K562 (cell line): Measurements from ENCODE around the gene ALOX12. TPM values are rescaled to one million over a fixed set of nuclear protein-coding genes. Genes with fewer than 3 reads are reported as not detected.

Experiments used
- ATAC-seq: fragments of 200-7000 bp; cut with Tn5 transposase; 3 replicates; pipeline ENCODE4 v1.9.1; 2020; ENCODE audit warnings: moderate library complexity
- BruUV-seq: library from RNA; stranded (reverse); fragments of 400-500 nt; replicated peaks from 2 replicates; lab custom pipeline; 2021; lab: Mats Ljungman, UMichigan
- CTCF ChIA-PET: fragments of 300-600 bp; formaldehyde crosslinking; extraction: SDS; loops from one replicate; lab custom pipeline; 2021; ENCODE audit warnings: low intra/inter-chr PET ratio; lab: Yijun Ruan, JAX
- POLR2A ChIA-PET: fragments of 300-600, 350-650 bp; sonication (Branson Sonifier 250); formaldehyde crosslinking; extraction: SDS; loops from one replicate; lab custom pipeline; 2021; ENCODE audit warnings: antibody characterized with exemption, inconsistent platforms; lab: Yijun Ruan, JAX
- DNase-seq, 4 experiments: peaks; one replicate each; pipeline versions ENCODE4 v3.0.0 to v3.0.0-alpha.2; 2011 to 2018; ENCODE audit warnings: low spot score in 3 of 4, mixed read lengths in 3 of 4; ENCODE audit errors: extremely low read depth in 1 of 4
- FAIRE-seq: peaks from 2 replicates; lab custom pipeline; 2011; peaks lifted over from hg19 to GRCh38; lab: Jason Lieb, UNC
- H2AFZ ChIP-seq: 2 replicates; pipeline ENCODE4 v1.6.0; 2011; ENCODE audit warnings: low read depth, low read length, control low read depth, inconsistent platforms
- H3K27ac ChIP-seq: fragments of 200-600 bp; 3 replicates; pipeline ENCODE4 v1.8.0; 2011; ENCODE audit warnings: low read depth, mild to moderate bottlenecking, control low read depth, inconsistent platforms, low read length, moderate library complexity, mixed read lengths; ENCODE audit errors: extremely low read depth
- H3K27me3 ChIP-seq, 2 experiments: fragments of 300-600 bp in 1 of 2; 2 replicates in 1 of 2; 3 replicates in 1 of 2; pipeline versions ENCODE4 v1.6.0 to v1.8.0; 2011; ENCODE audit warnings: inconsistent platforms in 2 of 2, low read length in 2 of 2, mild to moderate bottlenecking in 1 of 2, mixed read lengths in 1 of 2, moderate library complexity in 1 of 2; ENCODE audit not compliant: control insufficient read depth in 2 of 2, insufficient read depth in 2 of 2
- H3K36me3 ChIP-seq: fragments of 300-600 bp; 3 replicates; pipeline ENCODE4 v1.8.0; 2011; ENCODE audit warnings: mild to moderate bottlenecking, low read length, inconsistent platforms; ENCODE audit not compliant: control insufficient read depth, insufficient read depth
- H3K4me1 ChIP-seq, 2 experiments: fragments of 200-600 bp in 1 of 2; replicated peaks in 1 of 2; 2 replicates in 1 of 2; 3 replicates in 1 of 2; pipeline versions ENCODE4 v1.5.1 to v1.8.0; 2011; ENCODE audit warnings: inconsistent platforms in 2 of 2, low read length in 2 of 2, mild to moderate bottlenecking in 1 of 2, mixed read lengths in 1 of 2, moderate library complexity in 1 of 2; ENCODE audit not compliant: control insufficient read depth in 2 of 2, insufficient read depth in 2 of 2
- H3K4me2 ChIP-seq: 2 replicates; pipeline ENCODE4 v1.6.1; 2011; ENCODE audit warnings: low read length, control low read depth, inconsistent platforms, mixed read lengths; ENCODE audit not compliant: insufficient read depth
- H3K4me3 ChIP-seq: fragments of 200-600 bp; sonication (generic), shearing (Covaris generic); 2 replicates; pipeline ENCODE4 v1.5.1; 2016; ENCODE audit warnings: control low read depth, inconsistent platforms
- H3K79me2 ChIP-seq: fragments of 200-600 bp; 3 replicates; pipeline ENCODE4 v1.8.0; 2011; ENCODE audit warnings: low read length, inconsistent platforms; ENCODE audit not compliant: control insufficient read depth, insufficient read depth
- H3K9ac ChIP-seq, 2 experiments: 2 replicates each; pipeline versions ENCODE4 v1.6.0 to v1.6.1; 2011; ENCODE audit warnings: low read depth in 2 of 2, low read length in 2 of 2, control low read depth in 1 of 2, inconsistent platforms in 1 of 2, mild to moderate bottlenecking in 1 of 2, mixed read lengths in 1 of 2; ENCODE audit not compliant: insufficient read depth in 1 of 2
- H3K9me1 ChIP-seq: one replicate; pipeline ENCODE4 v1.6.0; 2011; ENCODE audit warnings: inconsistent platforms, mild to moderate bottlenecking, low read length, moderate library complexity; ENCODE audit not compliant: control insufficient read depth, insufficient read depth
- H3K9me3 ChIP-seq: replicated peaks from 2 replicates; pipeline ENCODE4 v1.5.1; 2011; ENCODE audit warnings: low read depth, low read length, inconsistent platforms; ENCODE audit not compliant: control insufficient read depth, insufficient read depth
- H4K20me1 ChIP-seq: replicated peaks from 2 replicates; pipeline ENCODE4 v1.6.1; 2011; ENCODE audit warnings: low read length, inconsistent platforms, mixed read lengths; ENCODE audit not compliant: control insufficient read depth, insufficient read depth
- BCOR ChIP-seq: fragments of 450-650 bp; IDR thresholded peaks from 2 replicates; pipeline ENCODE4 v1.6.1; 2016
- CHD2 ChIP-seq: IDR thresholded peaks from 2 replicates; pipeline ENCODE4 v1.6.1; 2011; ENCODE audit warnings: low read depth, low read length
- WGBS: fragments of 100-300 bp; shearing (Covaris generic); methylation state at CpG from one replicate; pipeline ENCODE4 v1.1.6; 2016; ENCODE audit warnings: low coverage, mixed read lengths; ENCODE audit not compliant: insufficient coverage; ENCODE audit errors: missing lambda C conversion rate; 5-methylcytosine and 5-hydroxymethylcytosine counted together
- in situ Hi-C: fragments of 300-500 bp; cut with MboI; formaldehyde crosslinking; loops from 4 replicates; pipeline ENCODE4 v1.15.0; 2018; ENCODE audit warnings: inconsistent platforms, mixed read lengths
- intact Hi-C: fragments of 100-400 bp; cut with micrococcal nuclease; formaldehyde crosslinking; loops from 2 replicates; pipeline ENCODE4 v1.14.2; 2022
- polyA plus RNA-seq, 8 experiments: library from polyadenylated mRNA; depleted of rRNA in 4 of 8; stranded (reverse) in 5 of 8; unstranded in 3 of 8; fragments of >200 nt; fragmentation: Nextera tagmentation in 2 of 8; fragmentation: Illumina TruSeq in 1 of 8; extraction: Ambion mirVana in 2 of 8; extraction: Trizol in 1 of 8; gene quantifications; 2 replicates each; pipeline versions ENCODE4 v1.2.1 to v1.2.3, GENCODE V29; 2011 to 2014; ENCODE audit warnings: inconsistent platforms in 1 of 8, missing spikeins in 1 of 8
- total RNA-seq, 7 experiments: library from RNA; depleted of rRNA in 6 of 7; stranded (reverse); fragments of >200 nt in 6 of 7; fragmentation: Illumina TruSeq in 2 of 7; extraction: Trizol in 2 of 7; gene quantifications; 2 replicates each; pipeline versions ENCODE4 v1.2.1 to v1.2.3, GENCODE V29; 2011 to 2021; ENCODE audit warnings: low replicate concordance in 1 of 7
- TF ChIP-seq, protein P1 (sequence below), 2 experiments: IDR thresholded peaks in 1 of 2; conservative IDR thresholded peaks in 1 of 2; 2 replicates each; pipeline ENCODE4 v1.6.1; 2016; ENCODE audit warnings: low read depth in 2 of 2, mild to moderate bottlenecking in 1 of 2, missing compliant biosample characterization in 1 of 2, missing genetic modification characterization in 1 of 2, moderate library complexity in 1 of 2
- TF ChIP-seq, protein P2 (sequence below): fragments of 450-650 bp; IDR thresholded peaks from 2 replicates; pipeline ENCODE4 v1.6.1; 2016

The ALOX12 gene
- total and polyA plus RNA-seq, 9 of the 15 experiments (the other 6 are each of a cell fraction or from before 2014, with no cell fraction given) = 0.09 to 1.1 (median 0.47) TPM; not detected in 1

DNA sequence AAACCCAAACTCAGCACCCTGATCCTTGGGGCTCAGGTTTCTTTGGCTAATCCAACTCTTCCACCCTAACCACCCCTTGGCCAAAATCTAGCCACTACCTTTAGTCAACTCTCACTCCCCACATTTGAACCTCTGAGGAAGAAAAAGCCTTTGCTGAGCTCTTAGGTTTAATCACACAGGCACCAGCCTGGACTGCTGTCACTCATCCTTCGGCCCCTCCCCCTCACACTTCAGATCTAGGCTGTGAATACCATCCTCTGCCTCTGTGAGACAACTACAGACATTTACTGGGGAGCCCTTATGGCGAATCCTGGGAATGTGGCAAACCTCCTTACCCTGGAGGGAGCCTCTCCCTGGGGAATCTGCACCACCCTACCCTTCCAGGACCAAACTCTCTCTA, 11.3 kb downstream of the ALOX12 start:
- Histone ChIP-seq H3K9me1 (no peaks in the 10 kb centered on the region), H4K20me1 (no peaks in the 10 kb centered on the region), H3K9ac (no peak overlapping the region), H3K4me2 (no peak overlapping the region), H3K79me2 (peaks cover 35% of the 10 kb centered on the region), H2AFZ (no peak overlapping the region), H3K4me1 (peaks cover 9 to 11% of the 10 kb centered on the region in 2 experiments; a peak in 4 of 5 replicates), H3K36me3 (peaks cover 30% of the 10 kb centered on the region; the same call in 2 of the 3 replicates), H3K9me3 (no peaks in the 10 kb centered on the region), H3K27me3 (no peaks in the 10 kb centered on the region), H3K27ac (no peak overlapping the region), H3K4me3 (no peak overlapping the region)
- DNase-seq = peak in 1 of 4 experiments; percentile 35
- intact Hi-C loops = no loop called here
- TF ChIP-seq, protein P1, sequence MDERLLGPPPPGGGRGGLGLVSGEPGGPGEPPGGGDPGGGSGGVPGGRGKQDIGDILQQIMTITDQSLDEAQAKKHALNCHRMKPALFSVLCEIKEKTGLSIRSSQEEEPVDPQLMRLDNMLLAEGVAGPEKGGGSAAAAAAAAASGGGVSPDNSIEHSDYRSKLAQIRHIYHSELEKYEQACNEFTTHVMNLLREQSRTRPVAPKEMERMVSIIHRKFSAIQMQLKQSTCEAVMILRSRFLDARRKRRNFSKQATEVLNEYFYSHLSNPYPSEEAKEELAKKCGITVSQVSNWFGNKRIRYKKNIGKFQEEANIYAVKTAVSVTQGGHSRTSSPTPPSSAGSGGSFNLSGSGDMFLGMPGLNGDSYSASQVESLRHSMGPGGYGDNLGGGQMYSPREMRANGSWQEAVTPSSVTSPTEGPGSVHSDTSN (CRISPR knock-in tag; IDR thresholded peaks at IDR 0.05; ENCODE audit: low read depth) = no peak
- TF ChIP-seq, protein P1 (tag; conservative IDR thresholded peaks at IDR 0.05; ENCODE audit: low read depth) = peak; percentile 59; the same call in 1 of the 2 replicates
- TF ChIP-seq BCOR (no peak), CHD2 (no peak)
- TF ChIP-seq, protein P2, sequence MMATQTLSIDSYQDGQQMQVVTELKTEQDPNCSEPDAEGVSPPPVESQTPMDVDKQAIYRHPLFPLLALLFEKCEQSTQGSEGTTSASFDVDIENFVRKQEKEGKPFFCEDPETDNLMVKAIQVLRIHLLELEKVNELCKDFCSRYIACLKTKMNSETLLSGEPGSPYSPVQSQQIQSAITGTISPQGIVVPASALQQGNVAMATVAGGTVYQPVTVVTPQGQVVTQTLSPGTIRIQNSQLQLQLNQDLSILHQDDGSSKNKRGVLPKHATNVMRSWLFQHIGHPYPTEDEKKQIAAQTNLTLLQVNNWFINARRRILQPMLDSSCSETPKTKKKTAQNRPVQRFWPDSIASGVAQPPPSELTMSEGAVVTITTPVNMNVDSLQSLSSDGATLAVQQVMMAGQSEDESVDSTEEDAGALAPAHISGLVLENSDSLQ = peak; percentile 94
- 14% methylated on average over 1 of the region's 2 CpGs for WGBS
- FAIRE-seq = peak; percentile 35
- in situ Hi-C loops = loop anchor here (5.0 kb wide), 2 partner anchors 95 to 340 kb away; no protein-coding TSS in a partner anchor
- ChIA-PET CTCF (no interaction called here), POLR2A (no interaction called here)
- no TSS peak for BruUV-seq
- peak; percentile 69 for ATAC-seq
